ENCODE data around the gene PTPRM.

PTPRM gene

GRCh38 chr18:7775128-7775527, 208.0 kb downstream of the PTPRM start:
- TF ChIP-seq POLR2AphosphoS5 (IDR thresholded peaks at IDR 0.05; ENCODE audit: low read depth, low read length), result no peak
- no peak for TF ChIP-seq POLR2A (IDR thresholded peaks at IDR 0.05; ENCODE audit: low read depth, low read length)
- TF ChIP-seq TAF1 (IDR thresholded peaks at IDR 0.05; ENCODE audit: borderline replicate concordance, low read depth, low read length), result no peak
- no peak for FAIRE-seq
- no peak for DNase-seq (ENCODE audit: insufficient read length)

DNA sequence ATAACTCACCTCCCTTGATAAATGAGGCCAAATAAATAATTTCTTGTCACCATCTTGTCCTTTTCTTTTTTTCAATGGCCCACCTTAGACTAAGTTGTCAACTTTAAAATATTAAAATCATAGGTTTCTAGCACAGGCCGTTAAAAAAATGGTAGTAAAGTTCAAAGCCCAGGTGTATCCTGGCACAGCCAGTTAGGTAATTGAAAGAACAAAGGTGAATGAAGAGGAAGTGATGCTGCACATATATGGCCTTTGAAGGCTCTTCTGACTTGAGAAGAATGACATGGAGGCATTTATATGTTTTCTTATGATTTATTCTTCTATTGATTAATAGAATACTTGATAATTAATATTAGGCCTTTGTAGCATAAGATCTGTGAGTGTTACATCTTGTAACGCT, 208.7 kb downstream of the PTPRM start:
- TF ChIP-seq POLR2A (IDR thresholded peaks at IDR 0.05; ENCODE audit: low read depth, low read length) (no peak), TAF1 (IDR thresholded peaks at IDR 0.05; ENCODE audit: borderline replicate concordance, low read depth, low read length) (no peak), POLR2AphosphoS5 (IDR thresholded peaks at IDR 0.05; ENCODE audit: low read depth, low read length) (no peak)
- DNase-seq (ENCODE audit: insufficient read length), result no peak
- FAIRE-seq, result no peak

- DNase-seq (ENCODE audit: insufficient read length) (no peak), FAIRE-seq (no peak)
- TF ChIP-seq TAF1 (IDR thresholded peaks at IDR 0.05; ENCODE audit: borderline replicate concordance, low read depth, low read length) (no peak), POLR2AphosphoS5 (IDR thresholded peaks at IDR 0.05; ENCODE audit: low read depth, low read length) (no peak), POLR2A (IDR thresholded peaks at IDR 0.05; ENCODE audit: low read depth, low read length) (no peak)
Observed at GRCh38 chr18:7778181-7778580, 211.1 kb downstream of the PTPRM start.

- FAIRE-seq, result no peak
- TF ChIP-seq TAF1 (IDR thresholded peaks at IDR 0.05; ENCODE audit: borderline replicate concordance, low read depth, low read length) (no peak), POLR2AphosphoS5 (IDR thresholded peaks at IDR 0.05; ENCODE audit: low read depth, low read length) (no peak), POLR2A (IDR thresholded peaks at IDR 0.05; ENCODE audit: low read depth, low read length) (no peak)
- DNase-seq (ENCODE audit: insufficient read length), result no peak
Observed at GRCh38 chr18:7779211-7779610, 212.1 kb downstream of the PTPRM start.

GRCh38 chr18:7784171-7784570, 217.1 kb downstream of the PTPRM start:
- FAIRE-seq (no peak), DNase-seq (ENCODE audit: insufficient read length) (no peak)
- TF ChIP-seq POLR2A (IDR thresholded peaks at IDR 0.05; ENCODE audit: low read depth, low read length), result no peak
- no peak for TF ChIP-seq POLR2AphosphoS5 (IDR thresholded peaks at IDR 0.05; ENCODE audit: low read depth, low read length)
- no peak for TF ChIP-seq TAF1 (IDR thresholded peaks at IDR 0.05; ENCODE audit: borderline replicate concordance, low read depth, low read length)

DNA sequence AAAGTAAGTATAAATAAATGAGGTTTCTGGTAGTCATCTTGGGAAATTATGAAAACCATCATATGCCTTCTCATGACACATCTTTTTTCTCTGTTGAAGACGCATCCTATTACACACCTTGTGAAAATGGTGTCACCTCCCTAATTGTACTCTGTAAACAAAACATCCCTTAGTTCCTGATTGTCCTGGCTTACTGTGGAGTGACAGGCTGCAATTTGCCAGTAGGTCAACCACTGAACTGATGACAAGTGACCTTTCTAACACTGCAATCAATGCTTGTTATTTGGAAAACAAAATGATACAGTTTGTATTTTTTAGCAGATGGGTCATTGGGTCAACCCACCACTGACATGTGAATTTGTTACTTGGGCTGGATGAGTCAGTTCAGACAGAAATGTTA, 219.5 kb downstream of the PTPRM start:
- no peak for FAIRE-seq
- DNase-seq (ENCODE audit: insufficient read length), result no peak

DNA sequence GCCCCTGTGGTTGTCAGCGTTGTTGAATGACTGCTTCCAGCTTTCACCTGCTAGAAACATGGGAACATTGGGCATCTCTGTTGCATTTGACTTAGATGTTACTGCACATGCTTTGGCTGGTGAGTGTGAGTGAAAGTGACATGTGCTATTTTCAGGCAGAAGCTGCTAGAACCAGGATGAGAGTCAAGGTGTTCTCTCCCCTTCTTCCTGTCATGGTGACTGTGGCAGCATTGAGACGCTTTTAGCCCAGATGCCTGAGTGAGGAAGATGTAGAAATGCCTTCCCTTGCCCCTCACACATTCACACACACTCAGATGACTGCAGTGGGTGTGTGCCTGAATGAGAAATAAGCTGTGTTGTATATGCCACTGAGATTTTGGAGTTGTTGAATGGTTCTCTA, 220.2 kb downstream of the PTPRM start:
- DNase-seq (ENCODE audit: insufficient read length) (no peak), FAIRE-seq (no peak)
- TF ChIP-seq POLR2AphosphoS5 (IDR thresholded peaks at IDR 0.05; ENCODE audit: low read depth, low read length), result no peak
- TF ChIP-seq TAF1 (IDR thresholded peaks at IDR 0.05; ENCODE audit: borderline replicate concordance, low read depth, low read length), result no peak
- TF ChIP-seq POLR2A (IDR thresholded peaks at IDR 0.05; ENCODE audit: low read depth, low read length), result no peak

More for the DNA sequence above, 219.5 kb downstream of the PTPRM start:
- TF ChIP-seq POLR2A (IDR thresholded peaks at IDR 0.05; ENCODE audit: low read depth, low read length), result no peak
- no peak for TF ChIP-seq POLR2AphosphoS5 (IDR thresholded peaks at IDR 0.05; ENCODE audit: low read depth, low read length)
- TF ChIP-seq TAF1 (IDR thresholded peaks at IDR 0.05; ENCODE audit: borderline replicate concordance, low read depth, low read length), result no peak

- DNase-seq (ENCODE audit: insufficient read length), result no peak
Observed at GRCh38 chr18:7789856-7790552, 222.9 kb downstream of the PTPRM start.

DNA sequence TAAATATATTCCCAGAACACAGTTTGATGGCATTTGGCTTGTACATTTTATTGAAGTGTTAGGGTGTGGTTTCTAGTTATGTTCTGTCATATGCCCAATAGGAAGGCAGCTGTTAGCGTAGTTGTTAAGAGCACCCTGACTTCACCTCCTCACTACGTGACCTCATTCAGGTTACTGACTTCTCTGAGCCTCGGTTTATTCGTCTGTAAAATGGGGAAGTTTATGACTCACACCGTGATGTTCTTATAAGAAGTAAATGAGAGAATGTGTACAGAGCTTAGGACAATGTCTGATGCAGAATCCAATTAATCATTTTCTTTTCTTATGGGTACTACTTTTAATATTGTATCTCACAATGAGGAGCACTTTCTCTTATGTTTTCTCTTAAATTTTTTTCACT, 226.0 kb downstream of the PTPRM start:
- TF ChIP-seq TAF1 (IDR thresholded peaks at IDR 0.05; ENCODE audit: borderline replicate concordance, low read depth, low read length), result no peak
- TF ChIP-seq POLR2AphosphoS5 (IDR thresholded peaks at IDR 0.05; ENCODE audit: low read depth, low read length), result no peak
- TF ChIP-seq POLR2A (IDR thresholded peaks at IDR 0.05; ENCODE audit: low read depth, low read length), result no peak
- FAIRE-seq (no peak), DNase-seq (ENCODE audit: insufficient read length) (no peak)

More at GRCh38 chr18:7789856-7790552, 222.9 kb downstream of the PTPRM start:
- TF ChIP-seq TAF1 (IDR thresholded peaks at IDR 0.05; ENCODE audit: borderline replicate concordance, low read depth, low read length), result no peak
- TF ChIP-seq POLR2AphosphoS5 (IDR thresholded peaks at IDR 0.05; ENCODE audit: low read depth, low read length), result no peak
- TF ChIP-seq POLR2A (IDR thresholded peaks at IDR 0.05; ENCODE audit: low read depth, low read length), result no peak
- no peak for FAIRE-seq

DNA sequence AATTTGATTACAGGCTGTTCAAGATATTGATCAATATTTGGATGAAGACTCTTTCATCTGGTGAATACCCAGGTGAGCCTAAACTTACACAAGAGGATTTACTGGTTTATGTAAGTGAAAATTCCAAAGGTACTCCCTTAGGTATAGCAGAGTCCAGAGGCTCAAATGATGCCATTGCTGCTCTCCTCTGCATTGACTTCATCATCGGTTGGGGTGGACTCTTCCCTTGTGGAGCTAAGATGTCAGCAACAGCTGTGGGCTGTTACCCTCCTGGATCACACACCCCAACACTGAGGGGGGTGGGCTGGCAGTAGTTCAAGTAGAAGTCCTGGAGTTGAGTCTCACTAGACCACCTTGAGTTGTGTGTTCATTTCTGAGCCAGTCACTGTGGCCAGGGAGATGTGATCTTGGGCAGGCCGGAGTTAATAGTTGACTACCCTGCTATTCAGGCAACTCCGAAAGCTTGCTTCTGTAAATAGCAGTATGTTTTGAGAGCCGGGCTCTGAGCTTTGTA, 236.9 kb downstream of the PTPRM start:
- no peak for FAIRE-seq
- no peak for DNase-seq (ENCODE audit: insufficient read length)

GRCh38 chr18:7805096-7805495, 238.0 kb downstream of the PTPRM start:
- FAIRE-seq (no peak), DNase-seq (ENCODE audit: insufficient read length) (no peak)
- TF ChIP-seq POLR2AphosphoS5 (IDR thresholded peaks at IDR 0.05; ENCODE audit: low read depth, low read length), result no peak
- TF ChIP-seq POLR2A (IDR thresholded peaks at IDR 0.05; ENCODE audit: low read depth, low read length), result no peak
- no peak for TF ChIP-seq TAF1 (IDR thresholded peaks at IDR 0.05; ENCODE audit: borderline replicate concordance, low read depth, low read length)

More for the DNA sequence above, 236.9 kb downstream of the PTPRM start:
- TF ChIP-seq POLR2A (IDR thresholded peaks at IDR 0.05; ENCODE audit: low read depth, low read length), result no peak
- no peak for TF ChIP-seq TAF1 (IDR thresholded peaks at IDR 0.05; ENCODE audit: borderline replicate concordance, low read depth, low read length)
- no peak for TF ChIP-seq POLR2AphosphoS5 (IDR thresholded peaks at IDR 0.05; ENCODE audit: low read depth, low read length)

DNA sequence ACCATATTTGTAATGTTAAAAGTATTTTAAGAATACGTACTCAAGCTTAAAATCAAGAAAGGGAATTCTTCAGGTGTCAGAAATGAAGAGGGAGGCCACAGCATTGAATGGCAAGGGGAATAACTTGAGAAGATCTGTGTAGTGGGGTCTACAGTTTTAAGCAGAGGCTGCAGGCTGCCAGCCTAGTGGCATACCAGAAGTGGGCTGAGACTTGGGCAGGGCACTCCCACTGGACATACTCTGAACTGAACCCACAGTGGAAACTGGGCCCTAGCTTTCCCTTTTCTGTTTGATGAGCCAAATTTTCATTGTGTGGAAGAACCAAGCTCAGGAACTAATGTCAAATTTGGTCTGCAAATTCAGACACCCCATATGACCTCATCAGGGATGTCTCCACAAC, 238.8 kb downstream of the PTPRM start:
- DNase-seq (ENCODE audit: insufficient read length), result no peak
- no peak for FAIRE-seq
- no peak for TF ChIP-seq POLR2A (IDR thresholded peaks at IDR 0.05; ENCODE audit: low read depth, low read length)
- no peak for TF ChIP-seq TAF1 (IDR thresholded peaks at IDR 0.05; ENCODE audit: borderline replicate concordance, low read depth, low read length)
- no peak for TF ChIP-seq POLR2AphosphoS5 (IDR thresholded peaks at IDR 0.05; ENCODE audit: low read depth, low read length)

All from GM12892 (cell line).